GM19372 (cell line): ENCODE data around the gene ANKRD1.
"Not testable (repeated sequence)": the region's sequence is repeated elsewhere in the genome, so short reads cannot be mapped to it uniquely, and the experiment has no call there.

Experiments used
- ATAC-seq: cut with Tn5 transposase; IDR thresholded peaks from one replicate; pipeline ENCODE4 v1.9.1; 2021; ENCODE audit warnings: mild to moderate bottlenecking, low read depth, moderate library complexity; ENCODE audit not compliant: unreplicated experiment

ANKRD1 gene

GRCh38 chr10:90920986-90921666 is at the start of gene ANKRD1:
TSS of gene ANKRD1 (minus strand) at chr10:90921087. CDS start at chr10:90921027, 60 bp downstream.
- no peak for ATAC-seq

DNA sequence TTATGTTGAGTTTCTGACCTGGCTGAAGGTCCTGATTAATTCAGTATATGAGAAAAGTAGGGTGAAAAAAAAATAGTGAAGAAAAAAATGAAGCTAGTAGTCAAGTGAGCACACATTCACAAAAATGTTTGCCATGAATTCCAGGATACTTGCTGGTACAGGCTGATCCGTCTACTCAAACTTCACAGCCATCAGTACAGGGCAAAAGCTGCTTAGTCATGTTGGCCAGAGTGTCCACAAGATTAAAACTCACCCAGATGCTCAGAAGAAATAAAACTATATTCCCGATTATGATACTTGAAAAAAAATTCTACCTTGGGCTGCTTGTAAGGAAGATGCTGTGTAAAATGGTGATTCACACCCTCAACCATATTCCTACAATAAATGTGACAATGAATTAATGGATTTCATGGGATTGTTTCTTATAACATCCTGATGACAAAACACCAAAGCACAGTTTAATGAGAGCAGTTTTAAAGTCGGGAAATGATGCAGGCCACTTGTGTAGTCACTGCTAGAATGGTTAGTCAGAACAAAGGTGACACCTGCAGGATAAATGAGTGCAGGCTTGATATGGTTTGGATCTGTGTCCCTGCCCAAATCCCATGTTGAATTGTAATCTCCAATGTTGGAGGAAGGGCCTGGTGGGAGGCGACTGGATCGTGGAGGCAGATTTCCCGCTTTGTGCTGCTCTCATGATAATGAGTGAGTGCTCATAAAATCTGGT is 49.2 kb upstream of the ANKRD1 start:
- ATAC-seq, result no peak

GRCh38 chr10:90969121-90969534 is 48.2 kb upstream of the ANKRD1 start:
- no peak for ATAC-seq

- ATAC-seq, result no peak
These were observed 47.6 kb upstream of the ANKRD1 start for GRCh38 chr10:90968328-90969081.

- no peak for ATAC-seq
These were observed 47.0 kb upstream of the ANKRD1 start for GRCh38 chr10:90967865-90968264.

GRCh38 chr10:90966146-90966545 is 45.3 kb upstream of the ANKRD1 start:
- no peak for ATAC-seq

DNA sequence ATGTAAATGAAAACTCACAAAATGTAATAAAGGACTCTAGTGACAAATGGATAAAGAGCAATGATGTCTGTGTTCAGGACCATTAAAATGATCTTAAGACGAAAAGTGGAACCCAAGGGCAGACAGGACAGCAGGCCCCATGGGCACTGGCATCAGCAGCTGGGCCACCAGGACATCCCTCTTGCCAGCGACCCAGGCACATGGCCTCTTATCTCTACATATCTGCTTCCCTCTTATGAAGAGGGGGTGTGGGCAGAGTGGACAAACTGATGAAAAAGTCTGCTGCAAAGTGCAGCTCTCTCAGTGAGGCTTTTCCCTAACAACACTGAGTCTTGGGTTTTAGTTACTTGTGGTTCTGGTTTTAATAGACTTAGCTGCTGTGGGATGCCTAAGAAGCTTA is 44.8 kb upstream of the ANKRD1 start:
- ATAC-seq, result no peak

DNA sequence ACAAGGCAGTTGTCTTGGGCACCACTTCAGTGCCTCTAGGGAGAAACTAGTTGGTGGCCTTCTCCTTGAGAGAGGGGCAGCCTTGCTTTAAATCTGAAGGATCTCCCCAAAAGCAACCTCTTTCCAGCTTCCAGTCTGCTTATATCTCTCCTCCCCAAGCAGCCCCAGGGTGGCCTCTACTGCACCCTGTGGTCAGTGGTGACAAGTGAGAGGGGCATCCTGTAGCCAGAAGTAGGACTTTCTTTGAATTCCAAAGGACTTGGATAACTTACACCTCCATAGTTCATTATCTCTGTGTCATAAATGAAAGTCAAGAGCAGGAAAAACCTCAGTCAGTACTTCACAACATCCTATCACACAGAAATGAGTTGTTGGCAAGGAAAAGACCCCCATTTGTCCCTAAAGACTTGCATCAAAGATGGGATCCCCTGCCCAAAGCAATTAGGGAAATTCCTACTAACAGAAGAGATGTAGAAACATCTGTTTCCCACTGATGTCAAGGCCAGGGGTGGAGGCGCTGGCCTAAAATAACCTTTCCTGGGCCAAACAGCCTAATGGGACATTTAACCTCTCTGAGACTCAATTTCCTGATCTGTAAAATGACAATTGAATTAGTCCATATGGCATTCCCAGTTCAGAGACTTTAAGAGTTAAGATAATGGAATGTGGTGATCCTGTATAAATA is 44.0 kb upstream of the ANKRD1 start:
- ATAC-seq, result no peak

GRCh38 chr10:90963331-90963730 is 42.4 kb upstream of the ANKRD1 start:
- no peak for ATAC-seq

DNA sequence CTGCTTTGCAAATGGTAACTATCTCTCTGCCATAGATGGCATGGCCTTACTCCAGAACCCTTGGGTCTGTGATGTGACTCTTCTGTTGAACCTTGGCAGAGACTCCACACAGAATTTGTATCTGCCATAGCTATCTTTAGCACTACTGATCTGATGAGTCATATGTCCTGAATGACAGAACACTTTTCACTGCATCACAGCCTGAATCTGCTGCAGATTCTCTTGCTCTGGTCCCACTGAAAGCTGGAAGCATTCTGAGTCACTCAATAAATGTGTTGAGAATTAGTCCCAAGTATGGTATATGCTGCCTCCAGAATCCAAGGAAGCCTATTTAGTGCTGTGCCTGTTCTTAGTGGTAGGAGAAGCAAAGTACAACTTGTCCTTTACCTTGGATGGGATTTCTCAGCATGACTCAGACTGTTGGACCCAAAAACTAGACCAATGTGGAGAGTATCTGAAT is 39.5 kb upstream of the ANKRD1 start:
- no peak for ATAC-seq

DNA sequence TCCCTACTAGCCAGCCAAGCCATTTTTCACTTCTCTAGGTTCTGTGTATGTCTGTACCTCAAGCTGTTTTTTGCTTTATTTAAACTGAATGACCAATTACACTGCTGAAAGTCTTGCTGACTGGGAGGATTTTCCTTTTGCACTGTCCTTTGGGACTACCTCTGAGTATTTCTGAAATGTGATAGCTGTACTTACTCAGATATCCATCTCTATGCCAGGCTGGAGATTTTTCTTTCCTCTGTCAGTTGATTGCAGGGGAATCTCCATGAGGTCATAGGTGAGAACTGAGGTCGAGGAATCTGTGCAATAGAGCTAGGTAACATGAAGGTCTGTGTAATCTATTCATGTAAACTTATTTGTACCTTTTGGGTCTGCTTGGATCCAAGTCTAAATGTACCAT is 38.9 kb upstream of the ANKRD1 start:
- no peak for ATAC-seq

- no peak for ATAC-seq
These were observed 37.9 kb upstream of the ANKRD1 start for GRCh38 chr10:90958781-90959180.

DNA sequence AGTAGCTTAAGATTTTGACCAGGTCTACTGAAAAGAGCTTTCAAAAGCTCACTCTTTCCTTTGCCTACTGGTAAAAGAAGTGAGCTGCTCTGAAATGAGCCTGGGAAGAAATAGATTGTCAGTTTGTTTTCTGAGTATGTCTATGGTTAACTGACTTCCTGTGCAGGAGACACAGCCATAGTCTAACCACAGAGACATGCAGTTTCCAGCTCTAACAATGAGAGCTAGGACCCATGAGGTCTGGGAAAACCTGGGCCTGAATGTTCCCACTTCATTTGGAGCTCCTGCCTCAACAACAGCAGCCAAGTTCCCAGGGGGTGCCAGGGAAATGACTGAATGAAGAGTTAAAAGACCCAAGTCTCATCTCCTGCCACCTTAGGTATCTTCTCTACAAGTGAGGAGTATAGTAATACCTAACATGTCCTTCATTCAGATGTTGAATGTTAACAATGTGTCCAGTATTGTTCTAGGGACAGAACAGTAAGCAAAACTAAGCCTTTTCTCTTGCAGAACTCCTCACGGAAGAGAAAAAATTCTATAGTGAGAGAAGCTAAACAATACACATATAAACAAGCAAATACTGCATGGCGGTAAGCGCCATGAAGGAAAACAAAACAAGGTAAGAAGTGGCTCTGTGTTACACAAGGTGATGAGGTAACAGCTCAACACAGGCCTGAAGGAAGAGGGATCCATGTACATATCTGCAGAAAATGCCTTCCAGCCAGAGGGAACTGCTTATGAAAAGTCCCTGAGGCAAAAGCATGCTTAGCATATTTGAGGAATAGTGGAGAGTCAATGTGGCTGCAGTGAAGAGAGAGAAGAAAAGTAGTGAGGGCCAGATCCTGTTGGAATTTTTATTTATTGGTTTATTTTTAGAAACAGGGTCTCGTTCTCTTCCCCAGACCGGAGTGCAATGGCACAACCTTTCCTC is 26.4 kb upstream of the ANKRD1 start:
- peak; percentile 81 for ATAC-seq

DNA sequence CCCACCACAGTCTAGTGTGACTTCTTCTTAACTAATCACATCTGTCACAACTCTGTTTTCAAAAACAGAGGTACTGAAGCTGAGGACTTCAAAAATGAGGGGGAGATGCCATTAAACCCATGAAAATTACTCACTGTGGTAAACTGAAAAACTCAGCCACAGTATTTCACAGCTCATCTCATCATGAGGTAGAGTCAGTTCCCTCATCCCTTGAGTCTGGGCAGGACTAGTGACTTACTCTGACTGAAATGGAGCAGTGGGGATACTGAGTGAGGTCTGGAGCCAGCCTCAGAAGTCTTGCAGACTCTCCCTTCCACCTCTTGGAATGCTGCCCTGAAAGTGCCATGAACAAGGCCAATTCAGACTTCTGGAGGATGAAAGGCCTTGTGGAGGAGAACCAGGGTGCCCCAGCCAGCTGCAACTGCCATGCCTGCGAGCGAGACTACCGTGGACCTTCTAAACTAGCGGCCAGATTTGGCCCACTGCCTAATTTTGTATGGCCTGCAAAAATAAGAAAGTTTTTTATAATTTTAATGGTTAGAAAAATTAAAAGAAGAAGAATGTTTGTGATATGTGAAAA is 24.7 kb upstream of the ANKRD1 start:
- no peak for ATAC-seq

DNA sequence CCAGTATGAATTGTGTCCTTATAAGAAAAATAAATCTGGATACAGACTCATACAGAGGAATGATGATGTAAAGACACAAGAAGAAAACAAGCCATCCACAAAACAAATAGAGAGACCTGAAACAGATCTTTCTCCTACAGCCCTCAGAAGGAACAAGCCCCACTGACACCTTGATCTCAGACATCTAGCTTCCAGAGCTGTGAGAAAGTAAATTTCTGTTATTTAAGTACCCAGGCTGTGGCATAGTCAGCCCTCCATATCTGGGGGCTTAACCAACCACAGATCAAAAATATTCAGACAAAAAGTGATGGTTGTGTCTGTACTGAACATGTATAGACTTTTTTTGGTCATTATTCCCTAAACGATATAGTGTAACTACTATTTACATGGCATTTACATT is 23.9 kb upstream of the ANKRD1 start:
- ATAC-seq, result no peak

DNA sequence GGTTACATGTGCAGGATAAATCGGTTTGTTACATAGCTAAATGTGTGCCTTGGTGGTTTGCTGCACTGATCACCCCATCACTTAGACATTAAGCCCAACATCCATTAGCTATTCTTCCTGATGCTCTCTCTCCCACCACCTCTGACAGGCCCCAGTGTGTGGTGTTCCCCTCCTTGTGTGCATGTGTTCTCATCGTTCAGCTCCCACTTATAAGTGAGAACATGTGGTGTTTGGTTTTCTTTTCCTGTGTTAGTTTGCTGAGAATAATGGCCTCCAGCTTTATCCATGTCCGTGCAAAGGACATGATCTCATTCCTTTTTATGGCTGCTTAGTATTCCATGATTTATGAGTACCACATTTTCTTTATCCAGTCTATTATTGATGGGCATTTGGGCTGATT is 22.1 kb upstream of the ANKRD1 start:
- ATAC-seq, result not testable (repeated sequence)

- no peak for ATAC-seq
These were observed 18.8 kb upstream of the ANKRD1 start for GRCh38 chr10:90939648-90940047.

DNA sequence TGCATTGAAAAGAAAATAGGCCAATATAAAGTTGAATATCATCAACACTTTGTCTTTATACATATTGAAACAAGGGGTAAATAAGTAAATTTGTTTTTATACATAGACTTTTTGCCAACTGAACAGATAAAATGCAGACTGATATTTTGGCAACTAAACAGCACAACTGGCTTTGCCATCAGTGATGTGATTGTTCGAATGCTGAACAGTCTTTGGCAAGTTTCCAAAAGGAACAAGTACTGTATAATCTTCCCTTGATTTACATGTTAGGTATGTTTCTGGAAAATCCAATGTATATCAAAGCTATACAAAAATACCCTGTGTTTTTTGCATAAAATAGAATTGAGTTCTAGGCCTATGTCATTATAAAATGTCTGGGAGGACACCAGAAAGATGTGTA is 18.2 kb upstream of the ANKRD1 start:
- no peak for ATAC-seq

DNA sequence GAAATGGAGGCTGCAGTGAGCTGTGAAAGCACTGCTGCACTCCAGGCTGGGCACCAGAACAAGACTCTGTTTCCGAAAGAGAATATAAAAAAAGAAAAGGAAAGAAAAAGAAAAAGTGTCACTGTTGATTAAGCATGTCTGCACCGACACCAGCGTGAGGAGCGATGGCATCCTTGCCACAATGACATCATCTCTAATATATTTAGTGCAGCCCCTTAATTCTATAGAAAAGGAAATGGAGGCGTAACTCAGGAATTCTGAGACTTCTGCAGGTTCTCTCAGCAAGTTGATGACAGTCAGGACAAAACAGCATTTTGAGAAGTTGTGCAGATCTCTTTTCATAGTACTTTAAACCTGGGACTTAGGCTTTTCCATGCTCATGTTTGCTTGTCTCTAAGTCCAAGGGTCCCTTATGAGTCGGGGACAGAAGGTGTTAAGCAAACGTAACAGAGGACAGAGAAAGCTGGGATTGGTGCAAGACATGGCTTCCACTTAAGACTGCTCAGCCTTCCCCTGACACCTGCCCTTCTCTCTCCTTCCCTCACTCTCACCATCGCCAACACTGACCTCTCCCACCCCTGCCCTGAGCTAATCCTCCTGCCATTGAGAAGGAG is 16.9 kb upstream of the ANKRD1 start:
- ATAC-seq, result no peak
